ENCODE measurements around the gene IQCN. TPM values are rescaled to one million over a fixed set of nuclear protein-coding genes. Genes with fewer than 3 reads are reported as not detected.

Gene IQCN
- total RNA-seq, 4 donors from 2014 or later: 4.8 to 49.7 (median 17.5) TPM

DNA sequence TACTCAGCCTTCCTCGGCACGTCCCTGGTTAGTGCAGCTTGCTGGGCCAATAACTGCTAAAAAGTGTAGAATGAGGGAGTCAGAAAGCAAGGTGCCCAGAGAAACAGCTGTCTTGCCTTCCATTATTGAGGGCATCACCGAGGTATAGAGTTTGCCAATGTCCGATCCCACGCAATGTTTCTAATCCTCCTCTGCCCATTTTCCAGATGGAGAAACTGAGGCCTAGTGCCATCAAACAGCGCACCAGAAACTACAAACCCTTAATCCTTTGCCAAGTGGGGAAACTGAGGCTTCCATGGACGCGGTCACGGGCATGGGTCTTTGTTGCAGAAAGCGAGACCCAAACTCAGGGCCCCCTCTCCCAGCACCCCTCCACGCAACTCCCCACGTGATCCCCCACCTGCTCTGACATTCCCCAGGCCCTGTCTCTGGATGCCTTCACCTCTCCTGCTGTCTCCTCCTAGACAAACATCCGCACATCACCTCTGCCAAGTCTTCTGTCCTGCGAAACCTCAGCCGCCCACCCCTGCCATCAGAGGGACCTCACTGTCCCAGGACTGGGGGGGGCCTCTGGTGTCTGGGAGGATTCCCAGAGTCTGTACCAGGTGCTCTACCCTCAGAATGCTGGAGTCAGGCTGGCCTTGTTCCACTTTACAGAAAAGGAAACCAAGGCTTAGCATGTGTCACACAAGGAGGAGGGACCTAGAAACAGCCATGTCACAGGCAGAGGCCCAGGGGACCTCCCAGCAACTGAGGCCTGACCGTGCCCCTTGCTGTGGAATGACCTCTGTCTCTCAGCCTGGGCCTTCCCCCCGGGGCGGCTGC lies 47.1 kb downstream of the IQCN start:
- H3K9me3 ChIP-seq: no peaks in the 10 kb centered on the region
- no peaks in the 10 kb centered on the region for H3K36me3 ChIP-seq
- 53 to 72% methylated on average over 3 to 18 of the region's 18 CpGs for WGBS, 2 donors (ENCODE audit: low coverage in 1 of 2)
- H3K4me1 ChIP-seq: peaks cover 7 to 27% (median 16%) of the 10 kb centered on the region in 4 donors
- intact Hi-C loops (cut with DNase I; ENCODE audit: low total_unique reads) (no loop called here), in situ Hi-C loops (cut with MboI; ENCODE audit: low pct_ligation_motif_present in 1 of 4, low pct_unique_long_range_greater_than_20kb in 1 of 4, low sequenced_read_pairs in 3 of 4) (no loop called here)
- DNase-seq: no peak
- H3K27ac ChIP-seq: no peak overlapping the region
- TF ChIP-seq POLR2AphosphoS5 (IDR thresholded peaks at IDR 0.05): peak in 1 of 3 donors; percentile 67
- TF ChIP-seq, protein P1, sequence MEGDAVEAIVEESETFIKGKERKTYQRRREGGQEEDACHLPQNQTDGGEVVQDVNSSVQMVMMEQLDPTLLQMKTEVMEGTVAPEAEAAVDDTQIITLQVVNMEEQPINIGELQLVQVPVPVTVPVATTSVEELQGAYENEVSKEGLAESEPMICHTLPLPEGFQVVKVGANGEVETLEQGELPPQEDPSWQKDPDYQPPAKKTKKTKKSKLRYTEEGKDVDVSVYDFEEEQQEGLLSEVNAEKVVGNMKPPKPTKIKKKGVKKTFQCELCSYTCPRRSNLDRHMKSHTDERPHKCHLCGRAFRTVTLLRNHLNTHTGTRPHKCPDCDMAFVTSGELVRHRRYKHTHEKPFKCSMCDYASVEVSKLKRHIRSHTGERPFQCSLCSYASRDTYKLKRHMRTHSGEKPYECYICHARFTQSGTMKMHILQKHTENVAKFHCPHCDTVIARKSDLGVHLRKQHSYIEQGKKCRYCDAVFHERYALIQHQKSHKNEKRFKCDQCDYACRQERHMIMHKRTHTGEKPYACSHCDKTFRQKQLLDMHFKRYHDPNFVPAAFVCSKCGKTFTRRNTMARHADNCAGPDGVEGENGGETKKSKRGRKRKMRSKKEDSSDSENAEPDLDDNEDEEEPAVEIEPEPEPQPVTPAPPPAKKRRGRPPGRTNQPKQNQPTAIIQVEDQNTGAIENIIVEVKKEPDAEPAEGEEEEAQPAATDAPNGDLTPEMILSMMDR (IDR thresholded peaks at IDR 0.05): no peak
- no peak overlapping the region for H3K4me3 ChIP-seq
- peaks cover 80% of the 10 kb centered on the region for H3K27me3 ChIP-seq

DNA sequence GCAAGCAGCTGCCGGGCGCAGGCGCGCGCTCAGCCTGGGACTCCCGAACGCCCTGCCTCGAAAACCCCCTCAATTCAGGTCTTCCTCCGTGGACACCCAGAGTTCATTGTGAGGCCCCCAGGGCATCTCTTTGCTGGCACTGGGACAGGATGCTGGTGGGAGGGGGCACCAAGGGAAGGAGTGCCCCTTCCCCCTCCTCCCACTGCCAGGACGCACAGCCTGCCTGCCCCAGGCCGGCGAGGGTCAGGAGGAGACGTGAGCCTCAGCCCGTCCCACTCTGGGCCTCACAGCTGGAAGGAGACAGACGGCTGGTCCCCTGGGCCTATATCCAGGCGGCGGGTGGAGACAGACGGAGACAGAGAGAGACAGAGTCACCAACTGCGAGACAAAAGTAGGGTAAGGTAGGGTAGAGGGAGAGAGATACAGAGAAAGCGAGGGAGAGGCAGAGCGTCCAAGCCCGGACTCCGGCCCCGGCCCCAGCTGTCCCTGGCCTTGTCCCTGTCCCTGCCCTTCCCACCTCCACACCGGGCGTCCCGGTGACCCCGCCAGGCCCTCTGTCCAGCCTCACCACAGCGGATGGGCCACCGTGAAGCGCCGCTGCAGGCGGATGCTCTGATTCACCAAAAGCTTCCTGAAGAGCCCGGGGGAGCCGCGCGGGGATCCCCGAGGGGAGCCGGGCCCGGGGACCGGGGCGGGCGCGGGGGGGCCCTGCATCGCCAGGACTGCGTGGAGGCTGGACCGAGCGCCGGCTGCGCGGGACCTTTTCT lies 48.4 kb downstream of the IQCN start, which contains the start of gene PDE4C:
Gene PDE4C (minus strand): TSS at position 737 of the 767 bp plus-strand sequence. CDS start 23 bp downstream, at position 714.
- WGBS, 2 donors (ENCODE audit: low coverage in 1 of 2): 3% methylated on average over 31 of the region's 51 CpGs; no CpG with 5 or more reads in 1 of the 2 donors
- in situ Hi-C loops (cut with MboI; ENCODE audit: low pct_ligation_motif_present in 1 of 4, low pct_unique_long_range_greater_than_20kb in 1 of 4, low sequenced_read_pairs in 3 of 4) (no loop called here), intact Hi-C loops (cut with DNase I; ENCODE audit: low total_unique reads) (no loop called here)
- TF ChIP-seq POLR2AphosphoS5 (IDR thresholded peaks at IDR 0.05): no peak
- TF ChIP-seq, protein P1 (IDR thresholded peaks at IDR 0.05): no peak
- TF ChIP-seq POLR2A (IDR thresholded peaks at IDR 0.05): no peak
- no peak for TF ChIP-seq EP300 (IDR thresholded peaks at IDR 0.05; ENCODE audit: low read depth)
- H3K27me3 ChIP-seq: peaks cover 80% of the 10 kb centered on the region
- DNase-seq: no peak
- H3K4me3 ChIP-seq: peak within 1 kb of the TSS in 1 of 4 donors; percentile 51
- H3K9me3 ChIP-seq: no peaks in the 10 kb centered on the region
- peak within 1 kb of the TSS in 3 of 4 donors; percentile 11 to 62 (median 12) for H3K27ac ChIP-seq
- no peaks in the 10 kb centered on the region for H3K36me3 ChIP-seq
- peaks cover 7 to 30% (median 16%) of the 10 kb centered on the region in 4 donors for H3K4me1 ChIP-seq

DNA sequence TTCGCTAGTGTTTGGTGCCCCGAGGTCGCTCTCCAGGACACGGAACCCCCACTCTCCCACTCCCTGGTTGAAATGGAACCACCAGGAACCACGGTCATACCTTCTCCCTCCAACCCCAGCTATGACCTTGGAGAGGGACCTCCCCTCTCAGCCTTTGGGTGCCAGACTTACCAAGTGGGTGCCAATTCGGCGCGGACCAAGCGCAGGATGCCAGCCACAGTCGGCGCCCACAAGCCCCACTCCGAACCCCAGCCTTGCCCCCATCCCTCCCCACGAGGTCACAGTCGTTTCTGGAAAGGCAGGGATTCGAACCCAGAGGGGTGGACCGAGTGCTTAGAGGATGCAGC lies 48.9 kb downstream of the IQCN start:
- in situ Hi-C loops (cut with MboI; ENCODE audit: low pct_ligation_motif_present in 1 of 4, low pct_unique_long_range_greater_than_20kb in 1 of 4, low sequenced_read_pairs in 3 of 4) (no loop called here), intact Hi-C loops (cut with DNase I; ENCODE audit: low total_unique reads) (no loop called here)
- no peak for DNase-seq
- peak overlapping the region in 3 of 4 donors; percentile 11 to 62 (median 12) for H3K27ac ChIP-seq
- peak overlapping the region in 1 of 4 donors; percentile 51 for H3K4me3 ChIP-seq
- TF ChIP-seq POLR2AphosphoS5 (IDR thresholded peaks at IDR 0.05) (no peak), POLR2A (IDR thresholded peaks at IDR 0.05) (no peak), EP300 (IDR thresholded peaks at IDR 0.05; ENCODE audit: low read depth) (no peak)
- TF ChIP-seq, protein P1 (IDR thresholded peaks at IDR 0.05): no peak
- no peaks in the 10 kb centered on the region for H3K36me3 ChIP-seq
- peaks cover 80% of the 10 kb centered on the region for H3K27me3 ChIP-seq
- peaks cover 7 to 30% (median 16%) of the 10 kb centered on the region in 4 donors for H3K4me1 ChIP-seq
- 37% methylated on average over 13 of the region's 16 CpGs; no CpG with 5 or more reads in 1 of the 2 donors for WGBS, 2 donors (ENCODE audit: low coverage in 1 of 2)
- no peaks in the 10 kb centered on the region for H3K9me3 ChIP-seq

Measured in transverse colon (tissue), 4 donors.